ENCODE measurements around the gene PBX2. TPM values are rescaled to one million over a fixed set of nuclear protein-coding genes. Genes with fewer than 3 reads are reported as not detected.

The PBX2 gene
- total and polyA plus RNA-seq, 2 experiments from 2014 or later, result 7.2 to 111 TPM

- no peak for TF ChIP-seq ZNF462 (CRISPR knock-in tag; IDR thresholded peaks at IDR 0.05)
- TF ChIP-seq ZNF114 (CRISPR knock-in tag; IDR thresholded peaks at IDR 0.05), result no peak
- TF ChIP-seq CREB1 (CRISPR knock-in tag; IDR thresholded peaks at IDR 0.05; ENCODE audit: low read depth), result no peak
- TF ChIP-seq POLR2AphosphoS5 (IDR thresholded peaks at IDR 0.05; ENCODE audit: low read depth), result no peak
Observed at GRCh38 chr6:32198866-32199265, 8.9 kb upstream of the PBX2 start (continued).

GRCh38 chr6:32198345-32198696 is 8.3 kb upstream of the PBX2 start:
- H3K27ac Mint-ChIP-seq, result no peak overlapping the region
- no peaks in the 10 kb centered on the region for H4K20me1 ChIP-seq (replicated peaks; ENCODE audit: insufficient read depth)
- TF ChIP-seq CTCF (conservative IDR thresholded peaks at IDR 0.05; ENCODE audit: low read depth in 2 of 2) (no peak), STAT1 (IDR thresholded peaks at IDR 0.05; ENCODE audit: unreplicated experiment) (no peak), EZH2 (IDR thresholded peaks at IDR 0.05; ENCODE audit: low read depth, unreplicated experiment) (no peak), POLR2AphosphoS5 (IDR thresholded peaks at IDR 0.05; ENCODE audit: low read depth) (no peak), JUNB (IDR thresholded peaks at IDR 0.05; ENCODE audit: unreplicated experiment) (no peak), REST (IDR thresholded peaks at IDR 0.05; ENCODE audit: unreplicated experiment) (no peak), ZNF114 (CRISPR knock-in tag; IDR thresholded peaks at IDR 0.05) (no peak), ZNF331 (CRISPR knock-in tag; IDR thresholded peaks at IDR 0.05; ENCODE audit: low read depth) (no peak), EZH2phosphoT487 (IDR thresholded peaks at IDR 0.05; ENCODE audit: unreplicated experiment) (no peak)

More at GRCh38 chr6:32198345-32198696, 8.3 kb upstream of the PBX2 start:
- H3K27me3 ChIP-seq (ENCODE audit: insufficient read depth), result no peaks in the 10 kb centered on the region
- H3K4me3 Mint-ChIP-seq, result no peak overlapping the region; the same call in 2 of the 3 replicates
- H3K36me3 ChIP-seq (ENCODE audit: insufficient read depth), result no peaks in the 10 kb centered on the region
- peaks cover 32% of the 10 kb centered on the region for H3K4me1 Mint-ChIP-seq
- H3K36me3 Mint-ChIP-seq (ENCODE audit: low read depth), result no peaks in the 10 kb centered on the region
- H3F3A ChIP-seq (replicated peaks; ENCODE audit: low read depth), result peaks cover 17% of the 10 kb centered on the region
- no peak overlapping the region for H3K4me2 ChIP-seq
- ATAC-seq (no peak), DNase-seq (ENCODE audit: low spot score) (no peak)
- H3K27ac ChIP-seq (ENCODE audit: low read depth), result no peak overlapping the region
- no peaks in the 10 kb centered on the region for H3K9me2 ChIP-seq (ENCODE audit: insufficient read depth)
- no peaks in the 10 kb centered on the region; the same call in 2 of the 3 replicates for H3K9me3 Mint-ChIP-seq
- no peak overlapping the region for H3K4me3 ChIP-seq
- H3K79me2 ChIP-seq (replicated peaks; ENCODE audit: insufficient read depth), result no peaks in the 10 kb centered on the region
- H3K4me1 ChIP-seq (ENCODE audit: insufficient read depth), result peaks cover 28% of the 10 kb centered on the region
- H2AFZ ChIP-seq, result no peak overlapping the region
- H3K27me3 Mint-ChIP-seq (ENCODE audit: insufficient read depth, low read depth, poor library complexity), result peaks cover 11% of the 10 kb centered on the region
